ACC112 (cell line): ENCODE data around the gene TULP1.

ENCODE experiments used
- H2AFZ ChIP-seq: fragments of 200-600 bp; sonication (generic); one replicate; pipeline ENCODE4 v1.6.0; 2017; ENCODE audit warnings: antibody characterized with exemption, low read length; ENCODE audit not compliant: unreplicated experiment
- H3K27ac ChIP-seq: fragments of 200-600 bp; sonication (generic); 2 replicates; pipeline ENCODE4 v1.5.1; 2014; ENCODE audit warnings: low read depth, mild to moderate bottlenecking, antibody characterized with exemption, low read length, moderate library complexity
- H3K27me3 ChIP-seq: fragments of 200-600 bp; sonication (generic); 2 replicates; pipeline ENCODE4 v1.6.1; 2014; ENCODE audit warnings: mild to moderate bottlenecking, antibody characterized with exemption, low read length, moderate library complexity, mixed read lengths; ENCODE audit not compliant: insufficient read depth
- H3K36me3 ChIP-seq: fragments of 200-600 bp; sonication (generic); 2 replicates; pipeline ENCODE4 v1.6.1; 2016; ENCODE audit warnings: mild to moderate bottlenecking, antibody characterized with exemption, low read length, moderate library complexity, mixed read lengths; ENCODE audit not compliant: insufficient read depth
- H3K4me1 ChIP-seq: fragments of 200-600 bp; sonication (generic); one replicate; pipeline ENCODE4 v1.6.1; 2016; ENCODE audit warnings: low read length, mixed read lengths; ENCODE audit not compliant: insufficient read depth, unreplicated experiment, control insufficient read depth
- H3K4me3 ChIP-seq: fragments of 200-600 bp; sonication (generic); 2 replicates; pipeline ENCODE4 v1.5.1; 2014; ENCODE audit warnings: mild to moderate bottlenecking, low read depth, low read length
- H3K79me2 ChIP-seq: fragments of 200-600 bp; sonication (generic); one replicate; pipeline ENCODE4 v1.6.0; 2016; ENCODE audit warnings: low read length; ENCODE audit not compliant: control insufficient read depth, unreplicated experiment, insufficient read depth

The TULP1 gene

DNA sequence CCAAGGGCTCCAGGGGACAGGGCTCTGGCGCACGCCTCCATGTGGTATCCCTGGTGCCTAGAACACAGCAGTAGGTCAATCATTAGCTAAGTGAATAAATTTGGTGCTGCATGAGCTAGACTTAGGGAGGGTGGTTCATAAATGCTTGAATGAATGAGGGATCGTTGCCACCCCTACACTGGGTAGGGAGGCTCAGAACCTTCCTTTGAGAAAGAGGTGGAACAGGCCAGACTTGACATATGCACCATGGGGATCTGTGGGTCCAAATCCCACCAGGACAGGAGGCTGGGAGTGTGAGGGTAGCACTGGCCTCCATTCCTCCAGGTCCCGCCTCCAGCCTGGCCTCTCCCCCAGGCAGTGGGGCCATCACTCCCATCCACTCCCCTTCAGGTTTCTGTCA lies 29.6 kb downstream of the TULP1 start:
- Histone ChIP-seq H3K4me3 (no peak overlapping the region), H3K27ac (no peak overlapping the region), H3K4me1 (peaks cover 33% of the 10 kb centered on the region), H3K27me3 (no peaks in the 10 kb centered on the region), H3K36me3 (no peaks in the 10 kb centered on the region), H2AFZ (no peak overlapping the region), H3K79me2 (peaks cover 18% of the 10 kb centered on the region)

GRCh38 chr6:35481226-35481625 lies 31.5 kb downstream of the TULP1 start:
- Histone ChIP-seq H3K4me1 (peaks cover 18% of the 10 kb centered on the region), H2AFZ (no peak overlapping the region), H3K27ac (no peak overlapping the region), H3K27me3 (no peaks in the 10 kb centered on the region), H3K4me3 (no peak overlapping the region), H3K36me3 (no peaks in the 10 kb centered on the region), H3K79me2 (peaks cover 4% of the 10 kb centered on the region)

GRCh38 chr6:35480176-35480575 lies 32.5 kb downstream of the TULP1 start:
- H3K36me3 ChIP-seq = no peaks in the 10 kb centered on the region
- no peaks in the 10 kb centered on the region for H3K27me3 ChIP-seq
- no peak overlapping the region for H3K27ac ChIP-seq
- H3K4me1 ChIP-seq = peaks cover 8% of the 10 kb centered on the region
- H2AFZ ChIP-seq = no peak overlapping the region
- H3K4me3 ChIP-seq = no peak overlapping the region
- H3K79me2 ChIP-seq = no peaks in the 10 kb centered on the region

GRCh38 chr6:35478259-35478658 lies 34.4 kb downstream of the TULP1 start:
- Histone ChIP-seq H3K27ac (no peak overlapping the region), H3K36me3 (peaks cover under 1% of the 10 kb centered on the region; the same call in 1 of the 2 replicates), H3K79me2 (no peaks in the 10 kb centered on the region), H3K27me3 (no peaks in the 10 kb centered on the region), H3K4me1 (no peaks in the 10 kb centered on the region), H2AFZ (no peak overlapping the region), H3K4me3 (no peak overlapping the region)

GRCh38 chr6:35477551-35478179 lies 35.0 kb downstream of the TULP1 start:
- Histone ChIP-seq H3K27me3 (no peaks in the 10 kb centered on the region), H2AFZ (no peak overlapping the region), H3K27ac (no peak overlapping the region)

GRCh38 chr6:35477028-35477427 lies 35.7 kb downstream of the TULP1 start:
- Histone ChIP-seq H3K36me3 (peaks cover 4% of the 10 kb centered on the region), H3K4me3 (no peak overlapping the region), H2AFZ (no peak overlapping the region), H3K27ac (no peak overlapping the region), H3K4me1 (peaks cover 4% of the 10 kb centered on the region), H3K27me3 (no peaks in the 10 kb centered on the region), H3K79me2 (peaks cover 2% of the 10 kb centered on the region)

More at GRCh38 chr6:35477551-35478179, 35.0 kb downstream of the TULP1 start:
- H3K4me1 ChIP-seq = no peaks in the 10 kb centered on the region
- H3K79me2 ChIP-seq = no peaks in the 10 kb centered on the region
- H3K4me3 ChIP-seq = no peak overlapping the region
- peaks cover 4% of the 10 kb centered on the region; the same call in 1 of the 2 replicates for H3K36me3 ChIP-seq

GRCh38 chr6:35476004-35476403 lies 36.7 kb downstream of the TULP1 start:
- Histone ChIP-seq H3K36me3 (peaks cover 11% of the 10 kb centered on the region), H3K27me3 (no peaks in the 10 kb centered on the region), H3K4me3 (no peak overlapping the region), H2AFZ (no peak overlapping the region), H3K4me1 (peaks cover 14% of the 10 kb centered on the region), H3K27ac (no peak overlapping the region), H3K79me2 (peaks cover 12% of the 10 kb centered on the region)

- Histone ChIP-seq H3K27me3 (no peaks in the 10 kb centered on the region), H3K36me3 (peaks cover 15% of the 10 kb centered on the region), H3K4me3 (no peak overlapping the region), H3K27ac (no peak overlapping the region), H3K79me2 (peaks cover 16% of the 10 kb centered on the region), H3K4me1 (peaks cover 18% of the 10 kb centered on the region), H2AFZ (no peak overlapping the region)
Measured at GRCh38 chr6:35475573-35475972, 37.1 kb downstream of the TULP1 start.

- Histone ChIP-seq H3K27me3 (no peaks in the 10 kb centered on the region), H3K4me3 (no peak overlapping the region), H3K36me3 (peaks cover 21% of the 10 kb centered on the region), H3K4me1 (peaks cover 20% of the 10 kb centered on the region), H3K79me2 (peaks cover 21% of the 10 kb centered on the region), H3K27ac (no peak overlapping the region), H2AFZ (no peak overlapping the region)
Measured at GRCh38 chr6:35474942-35475570, 37.6 kb downstream of the TULP1 start.

GRCh38 chr6:35474131-35474941 lies 38.4 kb downstream of the TULP1 start:
- Histone ChIP-seq H3K79me2 (peaks cover 28% of the 10 kb centered on the region), H3K27me3 (no peaks in the 10 kb centered on the region), H3K4me1 (peaks cover 20% of the 10 kb centered on the region), H3K36me3 (peaks cover 28% of the 10 kb centered on the region), H3K27ac (no peak overlapping the region), H2AFZ (no peak overlapping the region), H3K4me3 (no peak overlapping the region)

DNA sequence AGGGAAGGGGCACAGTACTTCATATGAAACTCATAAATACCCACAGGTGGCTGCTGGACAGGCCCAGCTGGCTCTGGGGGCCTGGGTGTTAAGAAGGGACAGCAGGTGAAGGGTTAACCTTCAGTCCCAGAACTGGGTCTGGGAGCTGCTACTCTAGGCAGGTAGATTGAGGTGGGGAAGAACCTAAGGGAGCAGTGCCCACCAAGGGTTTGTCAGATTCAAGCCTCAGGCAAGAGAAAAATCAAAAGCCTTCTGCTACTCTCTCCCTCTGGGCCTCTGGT lies 38.9 kb downstream of the TULP1 start:
- Histone ChIP-seq H3K36me3 (peaks cover 33% of the 10 kb centered on the region), H3K79me2 (peaks cover 34% of the 10 kb centered on the region), H3K4me3 (no peak overlapping the region), H3K4me1 (peaks cover 20% of the 10 kb centered on the region), H3K27me3 (no peaks in the 10 kb centered on the region), H2AFZ (no peak overlapping the region), H3K27ac (no peak overlapping the region)
